GM18861 (cell line): ENCODE results near the gene TMEM270.
"Not testable (repeated sequence)": the region's sequence is repeated elsewhere in the genome, so short reads cannot be mapped to it uniquely, and the experiment has no call there.

ENCODE experiments used
- ATAC-seq: cut with Tn5 transposase; IDR thresholded peaks from one replicate; pipeline ENCODE4 v1.9.1; 2021; ENCODE audit not compliant: unreplicated experiment

Gene TMEM270

DNA sequence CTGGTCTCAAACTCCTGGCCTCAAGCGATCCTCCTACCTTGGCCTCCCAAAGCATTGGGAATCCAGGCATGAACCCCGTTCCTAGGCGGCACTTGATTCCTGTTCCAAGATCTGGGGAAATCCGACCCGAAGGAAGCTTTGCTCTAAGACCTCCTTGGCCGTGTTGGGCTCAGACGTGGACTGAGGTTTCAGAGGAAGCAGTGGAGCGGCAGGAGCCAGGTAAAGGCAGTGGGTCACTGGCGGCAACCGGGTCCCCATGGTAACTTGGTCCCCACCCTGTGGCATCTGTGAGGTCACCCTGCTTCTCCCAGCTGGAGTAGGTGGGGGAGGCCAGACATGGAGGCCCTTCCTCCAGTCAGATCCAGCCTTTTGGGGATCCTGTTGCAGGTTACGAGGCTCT is at the start of gene TMEM270:
TSS of gene TMEM270 (plus strand) at position 301 of the 400 bp plus-strand sequence. CDS start at position 337, 36 bp downstream.
- no peak for ATAC-seq

DNA sequence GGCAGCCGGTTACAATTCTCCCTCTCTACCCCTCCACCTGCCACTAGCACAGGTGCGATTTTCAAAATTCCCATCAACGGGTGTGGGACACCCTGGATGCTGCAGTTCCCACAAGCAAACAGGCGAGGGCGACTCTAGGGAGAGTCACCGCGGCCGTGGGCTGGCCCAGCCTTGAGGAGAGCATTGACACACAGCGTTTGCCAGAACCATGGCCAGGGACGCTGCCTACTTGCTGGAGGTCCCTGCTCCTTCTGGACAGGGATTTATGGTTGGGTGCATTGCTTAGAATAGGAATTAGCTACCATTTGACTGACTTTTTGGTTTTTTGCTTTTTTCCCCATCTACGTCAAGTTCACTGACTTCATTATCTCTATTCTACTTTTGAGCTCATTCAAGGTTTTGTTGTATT is 49.2 kb upstream of the TMEM270 start:
- ATAC-seq: no peak

DNA sequence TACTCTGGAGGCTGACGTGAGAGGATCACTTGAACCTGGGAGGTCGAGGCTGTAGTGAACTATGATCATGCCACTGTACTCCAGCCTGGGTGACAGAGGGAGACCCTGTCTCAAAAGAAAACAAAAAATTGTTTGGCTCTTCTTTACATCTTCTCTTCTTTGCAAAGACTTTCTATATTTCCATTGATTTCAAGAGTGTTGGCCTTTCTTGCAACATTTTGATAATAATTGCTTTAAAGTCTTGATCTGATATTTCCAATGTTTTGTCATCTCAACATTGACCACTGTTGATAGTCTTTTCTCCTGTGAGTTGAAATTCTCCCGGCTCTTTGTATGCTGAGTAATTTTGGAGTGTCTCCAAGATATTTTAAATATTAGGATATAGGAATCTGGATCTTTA is 48.0 kb upstream of the TMEM270 start:
- no peak for ATAC-seq

DNA sequence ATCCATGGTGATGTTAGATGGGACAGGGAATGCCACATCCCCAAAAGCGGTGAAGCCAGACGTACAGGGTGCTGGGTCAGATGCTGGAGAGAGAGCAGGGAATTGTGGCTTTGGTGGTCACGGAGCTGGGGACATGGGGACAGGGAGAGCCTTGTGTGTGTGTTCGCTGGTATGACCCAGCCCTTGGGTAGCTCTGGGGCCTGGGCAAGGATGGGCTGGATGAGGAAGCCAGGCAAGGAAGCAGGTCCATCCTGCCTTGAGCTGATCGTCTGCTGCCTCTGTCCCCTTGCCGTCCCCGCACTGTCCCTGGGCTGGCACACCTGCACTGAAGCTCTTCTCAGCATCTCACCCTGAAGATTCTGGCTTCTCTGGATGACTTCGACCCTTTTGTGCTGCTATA is 45.5 kb upstream of the TMEM270 start:
- no peak for ATAC-seq

- ATAC-seq: no peak
Observed at GRCh38 chr7:73817121-73817520, 43.8 kb upstream of the TMEM270 start.

DNA sequence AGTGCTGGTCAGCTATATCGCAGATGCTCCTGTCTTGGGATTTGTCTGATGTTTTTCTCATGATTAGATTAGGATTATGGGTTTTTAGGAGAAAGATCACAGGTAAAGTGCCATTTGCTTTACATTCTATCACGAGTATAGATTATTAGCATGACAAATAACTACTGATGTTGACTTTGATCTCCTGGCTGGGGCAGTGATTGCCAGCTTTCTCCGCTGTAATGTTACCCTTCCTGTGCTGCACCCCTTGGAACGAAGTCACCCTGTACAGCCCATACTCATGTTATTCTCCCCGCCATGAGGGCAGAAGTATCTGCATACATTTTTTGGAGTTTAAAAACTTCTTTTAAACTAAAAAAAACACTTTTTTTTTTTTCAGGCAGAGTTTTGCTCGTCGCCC is 40.9 kb upstream of the TMEM270 start:
- ATAC-seq: no peak

DNA sequence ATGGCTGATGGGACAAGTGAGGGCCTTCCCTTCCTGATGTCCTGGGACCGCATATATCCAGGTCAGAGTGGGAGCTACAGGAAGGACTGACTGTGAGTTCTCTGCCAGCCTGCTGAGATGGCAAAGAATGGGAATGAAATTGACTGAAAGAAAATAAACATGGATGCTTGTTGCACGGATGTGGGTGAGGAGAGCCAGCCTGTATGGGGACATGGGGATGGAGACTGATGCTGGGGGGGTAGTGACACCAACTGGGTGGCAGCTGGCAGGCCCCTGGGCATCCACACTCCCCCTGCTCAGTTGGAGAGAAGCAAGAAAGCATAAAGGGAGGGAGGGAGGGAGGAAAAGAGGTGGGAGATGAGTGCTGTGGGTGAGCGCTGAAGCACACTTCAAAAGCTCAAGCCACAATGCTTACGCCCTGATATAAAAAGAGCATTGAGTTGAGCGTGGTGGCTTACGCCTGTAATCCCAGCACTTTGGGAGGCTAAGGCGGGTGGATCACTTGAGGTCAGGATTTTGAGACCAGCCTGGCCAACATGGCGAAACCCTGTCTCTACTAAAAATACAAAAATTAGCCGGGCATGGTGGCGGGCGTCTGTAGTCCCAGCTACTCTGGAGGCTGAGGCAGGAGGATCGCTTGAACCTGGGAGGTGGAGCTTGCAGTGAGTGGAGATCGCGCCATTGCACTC is 39.2 kb upstream of the TMEM270 start:
- ATAC-seq: not testable (repeated sequence)

DNA sequence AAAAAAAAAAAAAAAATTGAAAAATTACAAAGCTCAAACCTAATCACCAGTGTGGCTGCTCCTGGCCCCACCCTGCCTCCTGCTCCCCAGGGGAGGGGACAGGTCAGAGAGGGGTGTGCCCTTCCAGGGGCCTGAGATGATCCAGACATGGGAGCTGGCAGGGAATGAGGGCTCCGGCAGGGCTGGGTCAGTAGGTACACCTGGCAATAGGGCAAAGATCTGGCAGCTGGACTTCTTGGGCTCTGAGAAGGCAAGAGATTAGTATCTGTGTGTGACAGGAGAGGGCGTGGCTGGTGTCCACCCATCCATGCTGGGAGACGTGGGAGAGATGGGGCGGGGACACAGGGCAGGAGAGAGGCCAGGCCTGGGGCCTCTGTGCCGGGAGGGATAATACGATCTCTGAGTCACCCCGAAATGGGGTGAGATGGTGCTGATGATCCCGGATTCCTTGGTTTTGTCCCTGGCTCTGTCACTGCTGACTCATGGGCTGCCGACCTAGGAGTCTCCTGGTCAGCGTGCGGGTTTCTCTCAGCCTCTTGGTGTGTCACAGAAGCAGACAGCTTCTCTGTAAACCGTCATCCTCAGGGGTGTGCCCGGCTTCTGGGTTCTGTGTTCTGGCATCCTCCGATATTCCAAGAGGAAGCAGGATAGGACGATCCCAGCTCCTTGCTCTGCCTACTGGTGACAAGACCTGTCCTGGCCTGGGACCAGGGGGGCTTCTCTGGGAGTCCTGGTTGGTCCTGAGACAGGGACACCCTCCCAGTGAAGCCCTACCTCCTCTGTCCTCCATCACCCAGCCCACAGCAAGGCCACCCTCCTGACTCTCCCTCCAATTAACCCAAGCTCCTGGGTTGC is 38.4 kb upstream of the TMEM270 start:
- no peak for ATAC-seq

- no peak for ATAC-seq
Observed at GRCh38 chr7:73823257-73823656, 37.7 kb upstream of the TMEM270 start.

DNA sequence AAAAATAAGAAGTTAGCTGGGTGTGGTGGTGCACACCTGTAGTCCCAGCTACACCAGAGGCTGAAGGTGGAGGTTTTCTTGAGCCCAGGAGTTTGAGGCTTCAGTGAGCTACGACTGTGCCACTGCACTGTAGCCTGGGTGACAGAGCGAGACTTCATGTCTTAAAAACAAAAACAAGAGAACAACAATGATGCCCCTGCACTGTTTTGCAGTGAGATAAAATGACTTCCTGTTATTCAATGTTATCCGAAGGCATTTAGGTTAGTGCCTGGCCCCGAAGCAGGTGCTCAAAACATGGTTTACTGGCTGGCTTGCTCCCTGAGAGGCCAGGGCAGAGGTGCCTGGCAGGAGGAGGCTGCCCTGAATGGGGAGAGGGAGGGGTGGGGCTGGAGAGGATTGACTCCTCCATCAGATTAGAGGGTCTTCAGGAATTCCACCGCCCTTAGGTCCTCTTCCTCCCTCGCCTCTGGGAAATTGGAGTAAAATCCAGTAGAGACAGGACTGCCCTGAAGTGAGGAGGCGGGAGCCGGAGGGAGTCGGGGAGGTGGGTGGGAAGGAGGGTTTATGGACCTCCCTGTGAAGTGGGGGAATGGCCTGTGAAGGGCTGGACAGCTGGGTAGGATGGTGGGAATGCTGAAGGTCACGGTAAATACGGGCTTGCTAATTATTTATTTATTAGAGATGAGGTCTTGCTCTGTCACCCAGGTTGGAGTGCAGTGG is 36.9 kb upstream of the TMEM270 start:
- ATAC-seq: no peak

GRCh38 chr7:73824986-73825385 is 36.0 kb upstream of the TMEM270 start:
- ATAC-seq: no peak

- no peak for ATAC-seq
Observed at GRCh38 chr7:73827567-73828106, 33.3 kb upstream of the TMEM270 start.

DNA sequence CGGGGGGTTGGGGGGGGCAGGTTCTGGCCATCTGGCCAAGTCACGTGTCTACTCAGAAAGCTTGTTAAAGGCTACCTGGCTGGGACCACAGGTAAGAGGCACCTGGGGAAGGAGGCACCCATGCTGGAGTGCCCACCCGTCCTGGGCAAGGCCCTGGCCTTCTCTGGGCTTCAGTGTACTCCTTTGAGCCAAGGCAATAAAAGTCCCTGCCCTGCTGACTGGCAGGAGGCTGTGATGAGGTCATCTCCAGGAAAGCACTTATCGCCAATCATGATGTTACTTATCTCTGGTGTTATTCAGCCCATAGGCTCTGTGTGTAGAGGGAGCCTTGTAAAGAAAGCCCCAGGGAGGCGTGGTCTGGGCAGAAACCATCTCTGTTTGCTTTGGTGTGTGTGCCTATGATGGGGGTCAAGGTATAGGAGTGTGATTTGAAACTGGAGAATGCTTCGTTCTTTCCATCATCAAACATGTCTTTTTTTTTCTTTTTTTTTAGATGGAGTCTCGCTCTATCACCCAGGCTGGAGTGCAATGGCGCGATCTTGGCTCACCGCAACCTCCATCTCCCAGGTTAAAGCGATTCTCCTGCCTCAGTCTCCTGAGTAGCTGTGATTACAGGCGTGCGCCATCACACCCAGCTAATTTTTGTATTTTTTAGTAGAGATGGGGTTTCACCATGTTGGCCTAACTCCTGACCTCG is 32.7 kb upstream of the TMEM270 start:
- ATAC-seq: no peak

DNA sequence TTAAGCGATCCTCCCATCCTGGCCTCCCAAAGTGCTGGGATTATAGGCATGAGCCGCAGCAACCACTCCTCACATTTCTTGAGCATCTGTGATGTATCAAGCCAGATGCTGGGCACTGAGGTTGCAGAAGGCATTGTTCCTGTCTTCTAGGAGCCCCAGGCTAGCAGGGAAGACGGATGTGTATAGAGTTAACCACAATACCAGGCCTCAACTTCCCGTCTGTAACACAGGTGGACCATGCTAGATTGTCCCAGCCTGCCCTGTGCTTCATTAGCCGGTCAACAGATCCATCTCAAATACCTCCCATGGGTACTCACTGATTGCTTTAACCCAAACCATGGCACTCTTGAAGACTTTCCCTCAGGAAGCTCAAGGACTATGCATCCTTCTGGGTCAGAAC is 32.0 kb upstream of the TMEM270 start:
- ATAC-seq: no peak

DNA sequence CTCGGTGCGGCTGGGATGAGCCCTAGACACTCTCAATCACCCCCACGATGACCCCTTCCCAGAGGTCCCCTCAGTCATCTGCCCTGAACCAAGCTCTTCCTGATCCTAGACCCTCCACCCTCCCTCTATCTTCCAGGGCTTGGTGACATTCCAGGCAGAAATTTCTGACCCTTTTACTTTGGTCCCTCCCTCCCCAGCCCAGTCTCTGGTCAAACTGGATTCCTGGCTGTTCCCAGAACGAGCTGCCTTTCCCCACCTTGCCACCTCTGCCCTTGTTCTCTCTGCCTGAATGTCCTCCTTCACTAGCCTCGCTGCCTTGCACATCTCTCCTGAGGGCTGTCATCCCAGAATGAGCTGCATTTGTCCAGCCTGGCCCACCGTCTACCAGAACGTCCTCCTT is 31.5 kb upstream of the TMEM270 start:
- ATAC-seq: no peak

GRCh38 chr7:73829921-73830680 is 30.9 kb upstream of the TMEM270 start:
- ATAC-seq: no peak

- no peak for ATAC-seq
Observed at GRCh38 chr7:73830681-73831583, 30.0 kb upstream of the TMEM270 start, which contains the start of gene CLDN4. Gene CLDN4 (plus strand): TSS chr7:73830996. CDS start chr7:73831202, 206 bp downstream.

DNA sequence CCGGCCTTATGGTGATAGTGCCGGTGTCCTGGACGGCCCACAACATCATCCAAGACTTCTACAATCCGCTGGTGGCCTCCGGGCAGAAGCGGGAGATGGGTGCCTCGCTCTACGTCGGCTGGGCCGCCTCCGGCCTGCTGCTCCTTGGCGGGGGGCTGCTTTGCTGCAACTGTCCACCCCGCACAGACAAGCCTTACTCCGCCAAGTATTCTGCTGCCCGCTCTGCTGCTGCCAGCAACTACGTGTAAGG is 29.4 kb upstream of the TMEM270 start:
- ATAC-seq: no peak
